ENCODE results near the gene DCC. TPM values are rescaled to one million over a fixed set of nuclear protein-coding genes. Genes with fewer than 3 reads are reported as not detected.

DCC gene
- total RNA-seq, 4 donors from 2014 or later, result 0.84 to 1.2 TPM; not detected in 2

GRCh38 chr18:52377094-52377493 lies 37.1 kb downstream of the DCC start:
- Histone ChIP-seq H3K27me3 (no peaks in the 10 kb centered on the region), H3K4me1 (no peaks in the 10 kb centered on the region), H3K9me3 (no peaks in the 10 kb centered on the region), H3K4me3 (no peak overlapping the region), H3K36me3 (no peaks in the 10 kb centered on the region), H3K27ac (no peak overlapping the region)
- no peak for TF ChIP-seq CTCF (IDR thresholded peaks at IDR 0.05)
- TF ChIP-seq POLR2A (IDR thresholded peaks at IDR 0.05), result no peak
- TF ChIP-seq EP300 (IDR thresholded peaks at IDR 0.05), result no peak
- no peak for DNase-seq (ENCODE audit: low spot score in 2 of 2)

GRCh38 chr18:52386306-52386705 lies 46.3 kb downstream of the DCC start:
- TF ChIP-seq POLR2A (IDR thresholded peaks at IDR 0.05), result no peak
- no peak for TF ChIP-seq EP300 (IDR thresholded peaks at IDR 0.05)
- TF ChIP-seq CTCF (IDR thresholded peaks at IDR 0.05), result no peak
- no peaks in the 10 kb centered on the region for H3K9me3 ChIP-seq
- no peak overlapping the region for H3K4me3 ChIP-seq
- no peak overlapping the region for H3K27ac ChIP-seq
- no peak for DNase-seq (ENCODE audit: low spot score in 2 of 2)
- H3K36me3 ChIP-seq, result no peaks in the 10 kb centered on the region
- no peaks in the 10 kb centered on the region for H3K27me3 ChIP-seq
- no peaks in the 10 kb centered on the region for H3K4me1 ChIP-seq

- Histone ChIP-seq H3K36me3 (no peaks in the 10 kb centered on the region), H3K27me3 (no peaks in the 10 kb centered on the region), H3K4me1 (no peaks in the 10 kb centered on the region), H3K9me3 (no peaks in the 10 kb centered on the region), H3K27ac (no peak overlapping the region), H3K4me3 (no peak overlapping the region)
- TF ChIP-seq POLR2A (IDR thresholded peaks at IDR 0.05) (no peak), CTCF (IDR thresholded peaks at IDR 0.05) (no peak), EP300 (IDR thresholded peaks at IDR 0.05) (no peak)
- no peak for DNase-seq (ENCODE audit: low spot score in 2 of 2)
- WGBS, 2 donors, result 59 to 60% methylated on average over 3 of the region's 3 CpGs
Measured at GRCh38 chr18:52387175-52387574, 47.2 kb downstream of the DCC start.

GRCh38 chr18:52391810-52392559 lies 52.0 kb downstream of the DCC start:
- Histone ChIP-seq H3K27ac (no peak overlapping the region), H3K9me3 (no peaks in the 10 kb centered on the region), H3K36me3 (no peaks in the 10 kb centered on the region), H3K4me3 (no peak overlapping the region), H3K4me1 (peaks cover 0 to 4% (median 0%) of the 10 kb centered on the region in 4 donors), H3K27me3 (no peaks in the 10 kb centered on the region)
- TF ChIP-seq EP300 (IDR thresholded peaks at IDR 0.05) (no peak), CTCF (IDR thresholded peaks at IDR 0.05) (no peak), POLR2A (IDR thresholded peaks at IDR 0.05) (no peak)
- DNase-seq (ENCODE audit: low spot score in 2 of 2), result no peak
- WGBS, 2 donors, result 79 to 81% methylated on average over 9 of the region's 9 CpGs

GRCh38 chr18:52394602-52395001 lies 54.6 kb downstream of the DCC start:
- Histone ChIP-seq H3K4me3 (no peak overlapping the region), H3K4me1 (peaks cover 0 to 4% (median 0%) of the 10 kb centered on the region in 4 donors), H3K27me3 (no peaks in the 10 kb centered on the region), H3K36me3 (no peaks in the 10 kb centered on the region), H3K27ac (no peak overlapping the region), H3K9me3 (no peaks in the 10 kb centered on the region)
- TF ChIP-seq POLR2A (IDR thresholded peaks at IDR 0.05), result no peak
- TF ChIP-seq EP300 (IDR thresholded peaks at IDR 0.05), result no peak
- TF ChIP-seq CTCF (IDR thresholded peaks at IDR 0.05), result no peak
- 25 to 37% methylated on average over 2 of the region's 2 CpGs for WGBS, 2 donors
- no peak for DNase-seq (ENCODE audit: low spot score in 2 of 2)

All from tibial nerve (tissue), 4 donors.